ENCODE results near the gene RNF213.

GRCh38 chr17:80339731-80340456 is 79.2 kb downstream of the RNF213 start:
- no peak for TF ChIP-seq ASH2L (IDR thresholded peaks at IDR 0.05; ENCODE audit: low read length)
- TF ChIP-seq CTCF (IDR thresholded peaks at IDR 0.05; ENCODE audit: control extremely low read depth in 1 of 3, insufficient read depth in 1 of 3, low read depth in 1 of 3, low read length in 3 of 3) = no peak
- TF ChIP-seq POLR2A (IDR thresholded peaks at IDR 0.05; ENCODE audit: control extremely low read depth in 1 of 2, low read depth in 2 of 2, low read length in 2 of 2) = no peak
- TF ChIP-seq TAF7 (optimal IDR thresholded peaks at IDR 0.05; ENCODE audit: borderline replicate concordance, low read depth, low read length) = no peak
- no peak for TF ChIP-seq CREB1 (IDR thresholded peaks at IDR 0.05)
- TF ChIP-seq ATF3 (IDR thresholded peaks at IDR 0.05; ENCODE audit: insufficient read depth, low read depth, low read length) = no peak
- no peak for TF ChIP-seq POU5F1 (IDR thresholded peaks at IDR 0.05; ENCODE audit: low read depth, low read length)
- TF ChIP-seq TBP (IDR thresholded peaks at IDR 0.05; ENCODE audit: low read depth, low read length) = no peak
- no peak for TF ChIP-seq EP300 (IDR thresholded peaks at IDR 0.05; ENCODE audit: borderline replicate concordance in 1 of 2, low read depth in 2 of 2, low read length in 2 of 2)
- no peak for TF ChIP-seq KDM5A (IDR thresholded peaks at IDR 0.05; ENCODE audit: low read length)
- TF ChIP-seq NRF1 (IDR thresholded peaks at IDR 0.05; ENCODE audit: low read depth, low read length) = no peak
- TF ChIP-seq POLR2AphosphoS5 (IDR thresholded peaks at IDR 0.05; ENCODE audit: low read depth, low read length) = no peak

Measured in H1 (cell line).